Heart right ventricle (tissue), 16 donors: Measurements from ENCODE around the gene CMSS1. TPM values are rescaled to one million over a fixed set of nuclear protein-coding genes. Genes with fewer than 3 reads are reported as not detected.

ENCODE experiments used
- ATAC-seq, 8 donors: fragments of 200-7000 bp; cut with Tn5 transposase; one replicate each; pipeline ENCODE4 v1.9.1; 2020; ENCODE audit warnings: mild to moderate bottlenecking in 8 of 8, moderate library complexity in 8 of 8, moderate number of reproducible peaks in 1 of 8
- DNase-seq, 2 donors: peaks; one replicate each; pipeline ENCODE4 v3.0.0-alpha.2; 2020
- H3K27ac ChIP-seq, 10 donors: fragments of 200-600 bp; sonication (generic) in 2 of 10; one replicate each; pipeline versions ENCODE4 v1.5.0 to v1.8.0; 2020 to 2022; ENCODE audit warnings: mild to moderate bottlenecking in 3 of 10
- H3K27me3 ChIP-seq, 7 donors: fragments of 200-600 bp; one replicate each; pipeline ENCODE4 v1.8.0; 2021 to 2022; ENCODE audit warnings: mild to moderate bottlenecking in 2 of 7
- H3K36me3 ChIP-seq, 9 donors: fragments of 200-600 bp; sonication (generic) in 1 of 9; one replicate each; pipeline versions ENCODE4 v1.5.0 to v1.8.0; 2020 to 2022; ENCODE audit warnings: mild to moderate bottlenecking in 2 of 9
- H3K4me1 ChIP-seq, 9 donors: fragments of 200-600 bp; sonication (generic) in 1 of 9; one replicate each; pipeline versions ENCODE4 v1.5.0 to v1.8.0; 2020 to 2022; ENCODE audit warnings: mild to moderate bottlenecking in 4 of 9
- H3K4me3 ChIP-seq, 10 donors: fragments of 200-600 bp; sonication (generic) in 2 of 10; one replicate each; pipeline versions ENCODE4 v1.5.0 to v1.8.0; 2020 to 2022; ENCODE audit warnings: mild to moderate bottlenecking in 7 of 10, moderate library complexity in 2 of 10
- H3K9me3 ChIP-seq, 11 donors: fragments of 200-600 bp in 10 of 11; sonication (generic) in 2 of 11; one replicate each; pipeline versions ENCODE4 v1.5.0 to v1.8.0; 2013 to 2022; ENCODE audit warnings: mild to moderate bottlenecking in 2 of 11, control low read depth in 1 of 11, moderate library complexity in 1 of 11
- CTCF ChIP-seq, 9 donors: fragments of 200-600 bp; sonication (generic) in 2 of 9; IDR thresholded peaks; one replicate each; pipeline versions ENCODE4 v1.5.0 to v1.8.0; 2021 to 2022; ENCODE audit warnings: antibody characterized with exemption in 9 of 9, mild to moderate bottlenecking in 5 of 9, moderate library complexity in 1 of 9
- WGBS, 2 donors: extraction: QIAGEN DNeasy Blood & Tissue Kit; methylation state at CpG; one replicate each; pipeline ENCODE4 v1.1.7; 2013; ENCODE audit warnings: inconsistent platforms in 1 of 2; 5-methylcytosine and 5-hydroxymethylcytosine counted together
- intact Hi-C, 10 donors: fragments of 100-400 bp; cut with DNase I; formaldehyde crosslinking; loops; one replicate each; pipeline versions ENCODE4 v1.11.1 to v1.14.2; 2022
- polyA plus RNA-seq, 2 donors: library from polyadenylated mRNA; stranded (reverse); fragments of 200-250 nt; gene quantifications; one replicate each; pipeline ENCODE4 v1.2.3, GENCODE V29; 2013
- total RNA-seq, 10 donors: library from RNA; stranded (reverse); fragmentation: NEBNext Ultra II Directional in 3 of 10; extraction: Animal tissue kit (Norgen Biotek cat#: 25700) in 3 of 10; gene quantifications; one replicate each; pipeline versions ENCODE4 v1.2.1 to v1.2.4, GENCODE V29; 2021 to 2023
- donor health status: Arrhythmogenic right ventricular cardiomyopathy.
- donor health status: ischemic (EF 13 %, LVEDD 7.1; RV severe dilation, severe dysfunction).
- donor health status: healthy with polysubstance abuse.
- donor health status: DM: no; HTN: yes; CAD: no.
- donor health status: DM: no; HTN: no; CAD: no.
- donor health status: ischemic (EF 25% LVEDD 6.9; RV normal size, moderate dysfunction).
- donor health status: ischemic (EF 25% LVEDD 5.7; RV mildly dilated, moderate dysfunction).
- donor health status: healthy.
- donor health status: DM: yes; HTN: yes; CAD: no.
- donor health status: Ischemic cardiomyopathy.
- donor health status: ischemic (EF 35%, LVEDD 5.7; RV mildly dilated, moderate dysfunction).
- donor health status: nonischemic (EF 11% LVEDD 7.7; RV severe dilation, severe dysfunction).
- donor health status: DM: yes; HTN: yes; CAD: no.
- donor health status: PGD.
- donor health status: ischemic (EF 29% LVEDD 5.4; RV normal size, mild dysfunction).
- donor health status: nonischemic (EF 23%, LVEDD 6.1; RV moderate dilation, normal function).

The CMSS1 gene
- total and polyA plus RNA-seq, 12 donors: 24.6 to 45.4 (median 34.6) TPM

- Histone ChIP-seq H3K27ac (no peak overlapping the region), H3K36me3 (no peaks in the 10 kb centered on the region), H3K4me1 (peaks cover 0 to 21% (median 16%) of the 10 kb centered on the region in 9 donors), H3K27me3 (no peaks in the 10 kb centered on the region), H3K9me3 (no peaks in the 10 kb centered on the region), H3K4me3 (no peak overlapping the region)
- intact Hi-C loops: loop anchor here in 2 of 10 donors (5.0 to 10.0 kb wide), 2 partner anchors 33 to 345 kb away; no protein-coding TSS in a partner anchor
- peak in 2 of 8 donors; percentile 17 to 72 for ATAC-seq
- WGBS, 2 donors: 83 to 84% methylated on average over 4 of the region's 4 CpGs
- no peak for DNase-seq
- TF ChIP-seq CTCF (IDR thresholded peaks at IDR 0.05): no peak
Observed at GRCh38 chr3:100189444-100189964, 371.8 kb downstream of the CMSS1 start.

GRCh38 chr3:100195375-100195774, 377.7 kb downstream of the CMSS1 start:
- WGBS, 2 donors: 94 to 95% methylated on average over 5 of the region's 5 CpGs
- no peaks in the 10 kb centered on the region for H3K27me3 ChIP-seq
- no peaks in the 10 kb centered on the region for H3K4me1 ChIP-seq
- H3K4me3 ChIP-seq: no peak overlapping the region
- ATAC-seq (no peak), DNase-seq (no peak)
- intact Hi-C loops: loop anchor here in 1 of 10 donors (10.0 kb wide), 1 partner anchor 49 kb away; no protein-coding TSS in a partner anchor
- H3K9me3 ChIP-seq: peaks cover 0 to 11% (median 0%) of the 10 kb centered on the region in 11 donors
- H3K27ac ChIP-seq: no peak overlapping the region
- no peak for TF ChIP-seq CTCF (IDR thresholded peaks at IDR 0.05)
- H3K36me3 ChIP-seq: no peaks in the 10 kb centered on the region

- 90 to 98% methylated on average over 8 of the region's 8 CpGs for WGBS, 2 donors
- no peak for ATAC-seq
- Histone ChIP-seq H3K27ac (no peak overlapping the region), H3K4me3 (no peak overlapping the region), H3K9me3 (peaks cover 0 to 11% (median 0%) of the 10 kb centered on the region in 11 donors), H3K36me3 (no peaks in the 10 kb centered on the region), H3K4me1 (no peaks in the 10 kb centered on the region), H3K27me3 (no peaks in the 10 kb centered on the region)
- TF ChIP-seq CTCF (IDR thresholded peaks at IDR 0.05): no peak
- no peak for DNase-seq
- intact Hi-C loops: loop anchor here in 1 of 10 donors (10.0 kb wide), 1 partner anchor 47 kb away; no protein-coding TSS in a partner anchor
Observed at GRCh38 chr3:100197876-100198275, 380.2 kb downstream of the CMSS1 start.

GRCh38 chr3:100198579-100199269, 381.1 kb downstream of the CMSS1 start:
- ATAC-seq (no peak), DNase-seq (no peak)
- H3K36me3 ChIP-seq: no peaks in the 10 kb centered on the region
- no peak overlapping the region for H3K27ac ChIP-seq
- intact Hi-C loops: loop anchor here in 1 of 10 donors (10.0 kb wide), 1 partner anchor 46 kb away; no protein-coding TSS in a partner anchor
- peaks cover 0 to 17% (median 0%) of the 10 kb centered on the region in 11 donors for H3K9me3 ChIP-seq
- no peaks in the 10 kb centered on the region for H3K27me3 ChIP-seq
- H3K4me1 ChIP-seq: no peaks in the 10 kb centered on the region
- TF ChIP-seq CTCF (IDR thresholded peaks at IDR 0.05): no peak
- no peak overlapping the region for H3K4me3 ChIP-seq
- WGBS, 2 donors: 94 to 95% methylated on average over 6 of the region's 6 CpGs
